ENCODE data around the gene ICAM4. TPM values are rescaled to one million over a fixed set of nuclear protein-coding genes. Genes with fewer than 3 reads are reported as not detected.

The ICAM4 gene
- total and polyA plus RNA-seq, 5 donors from 2014 or later = 0.20 to 0.67 (median 0.44) TPM

DNA sequence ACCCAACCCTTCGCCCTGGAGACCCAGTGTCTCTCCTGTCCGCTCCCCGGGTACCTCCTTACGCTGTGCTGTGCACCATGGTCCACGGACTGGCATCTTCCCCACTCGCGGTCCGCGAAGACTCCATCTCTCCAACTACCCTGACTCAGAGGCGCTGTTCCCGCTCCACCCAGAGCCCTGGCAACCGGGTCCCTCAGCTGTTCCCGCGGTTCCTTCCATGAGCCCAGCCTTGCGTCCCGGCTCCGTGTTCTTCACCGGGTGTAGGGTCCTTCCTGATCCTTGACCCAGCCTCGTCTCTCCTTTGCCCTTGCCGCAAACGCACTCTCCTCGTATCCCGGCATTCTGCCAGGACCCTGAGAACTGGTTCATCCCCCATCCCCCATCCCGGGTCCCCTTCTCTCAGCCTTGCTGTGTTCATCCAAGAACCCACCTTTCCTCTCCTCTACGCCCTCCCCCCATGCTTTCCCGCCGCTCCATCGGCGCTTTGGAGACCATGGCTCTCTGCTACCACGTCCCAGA is 3.7 kb downstream of the ICAM4 start:
- peaks cover 90% of the 10 kb centered on the region for H3K4me1 ChIP-seq (ENCODE audit: control insufficient read depth, insufficient read depth, low read length, poor library complexity, severe bottlenecking)
- H3K36me3 ChIP-seq (ENCODE audit: control insufficient read depth, insufficient read depth, low read length) = peaks cover 2% of the 10 kb centered on the region
- H3K27me3 ChIP-seq (ENCODE audit: control insufficient read depth, insufficient read depth, low read length) = peaks cover 8% of the 10 kb centered on the region
- Mint-ChIP-seq H3K4me3 (peak overlapping the region; percentile 82 to 90 (median 86)), H3K9me3 (peaks cover 0 to 4% (median 0%) of the 10 kb centered on the region in 7 donors), H3K4me1 (peaks cover 0 to 84% (median 27%) of the 10 kb centered on the region in 4 donors), H3K27ac (peak overlapping the region in 1 of 3 donors; percentile 55), H3K27me3 (peaks cover 78% of the 10 kb centered on the region), H3K36me3 (peaks cover 7% of the 10 kb centered on the region)
- no peak for ATAC-seq (ENCODE audit: low read depth in 2 of 2)
- no peaks in the 10 kb centered on the region for H3K9me3 ChIP-seq (ENCODE audit: control insufficient read depth in 2 of 2, low read length in 2 of 2)
- no peak overlapping the region for H3K27ac ChIP-seq (ENCODE audit: insufficient read depth, low read length, poor library complexity, severe bottlenecking)
- DNase-seq = no peak
- no peak overlapping the region for H3K4me3 ChIP-seq (ENCODE audit: low read depth, low read length)

- ATAC-seq (ENCODE audit: low read depth in 2 of 2) (peak in 1 of 2 donors; percentile 14), DNase-seq (peak; percentile 40 to 57 (median 53))
- no peak overlapping the region for H3K4me3 ChIP-seq (ENCODE audit: low read depth, low read length)
- no peaks in the 10 kb centered on the region for H3K9me3 ChIP-seq (ENCODE audit: control insufficient read depth in 2 of 2, low read length in 2 of 2)
- peaks cover 96% of the 10 kb centered on the region for H3K4me1 ChIP-seq (ENCODE audit: control insufficient read depth, insufficient read depth, low read length, poor library complexity, severe bottlenecking)
- no peak overlapping the region for H3K27ac ChIP-seq (ENCODE audit: insufficient read depth, low read length, poor library complexity, severe bottlenecking)
- Mint-ChIP-seq H3K4me3 (peak overlapping the region; percentile 82 to 90 (median 86)), H3K4me1 (peaks cover 0 to 84% (median 31%) of the 10 kb centered on the region in 4 donors), H3K36me3 (peaks cover 1% of the 10 kb centered on the region), H3K27ac (no peak overlapping the region), H3K9me3 (peaks cover 0 to 4% (median 0%) of the 10 kb centered on the region in 7 donors), H3K27me3 (peaks cover 84% of the 10 kb centered on the region)
- H3K27me3 ChIP-seq (ENCODE audit: control insufficient read depth, insufficient read depth, low read length) = peaks cover 8% of the 10 kb centered on the region
- no peaks in the 10 kb centered on the region for H3K36me3 ChIP-seq (ENCODE audit: control insufficient read depth, insufficient read depth, low read length)
Observed at GRCh38 chr19:10290876-10291553, 4.3 kb downstream of the ICAM4 start.

DNA sequence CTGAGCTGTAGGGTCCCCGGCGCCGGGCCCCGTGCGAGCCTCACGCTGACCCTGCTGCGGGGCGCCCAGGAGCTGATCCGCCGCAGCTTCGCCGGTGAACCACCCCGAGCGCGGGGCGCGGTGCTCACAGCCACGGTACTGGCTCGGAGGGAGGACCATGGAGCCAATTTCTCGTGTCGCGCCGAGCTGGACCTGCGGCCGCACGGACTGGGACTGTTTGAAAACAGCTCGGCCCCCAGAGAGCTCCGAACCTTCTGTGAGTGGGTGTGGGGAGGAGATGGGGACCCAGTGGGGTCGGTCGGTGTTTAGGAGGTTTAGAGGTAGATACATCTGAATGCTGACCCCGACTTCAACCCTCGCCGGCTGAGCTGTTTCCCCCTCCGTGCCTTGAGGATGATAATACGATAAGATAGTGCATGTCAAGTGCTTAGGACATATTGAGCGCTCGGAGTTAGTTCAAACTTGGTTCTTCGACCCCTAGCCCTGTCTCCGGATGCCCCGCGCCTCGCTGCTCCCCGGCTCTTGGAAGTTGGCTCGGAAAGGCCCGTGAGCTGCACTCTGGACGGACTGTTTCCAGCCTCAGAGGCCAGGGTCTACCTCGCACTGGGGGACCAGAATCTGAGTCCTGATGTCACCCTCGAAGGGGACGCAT is 4.9 kb downstream of the ICAM4 start:
- H3K27me3 ChIP-seq (ENCODE audit: control insufficient read depth, insufficient read depth, low read length) = peaks cover 8% of the 10 kb centered on the region
- H3K36me3 ChIP-seq (ENCODE audit: control insufficient read depth, insufficient read depth, low read length) = no peaks in the 10 kb centered on the region
- DNase-seq (peak in 1 of 3 donors; percentile 39), ATAC-seq (ENCODE audit: low read depth in 2 of 2) (no peak)
- Mint-ChIP-seq H3K27ac (no peak overlapping the region), H3K4me1 (peaks cover 0 to 78% (median 27%) of the 10 kb centered on the region in 4 donors), H3K4me3 (peak overlapping the region; percentile 82 to 90 (median 86)), H3K9me3 (peaks cover 0 to 4% (median 0%) of the 10 kb centered on the region in 7 donors), H3K27me3 (peaks cover 84% of the 10 kb centered on the region), H3K36me3 (no peaks in the 10 kb centered on the region)
- H3K4me3 ChIP-seq (ENCODE audit: low read depth, low read length) = peak overlapping the region; percentile 32
- no peak overlapping the region for H3K27ac ChIP-seq (ENCODE audit: insufficient read depth, low read length, poor library complexity, severe bottlenecking)
- H3K9me3 ChIP-seq (ENCODE audit: control insufficient read depth in 2 of 2, low read length in 2 of 2) = no peaks in the 10 kb centered on the region
- peaks cover 94% of the 10 kb centered on the region for H3K4me1 ChIP-seq (ENCODE audit: control insufficient read depth, insufficient read depth, low read length, poor library complexity, severe bottlenecking)

DNA sequence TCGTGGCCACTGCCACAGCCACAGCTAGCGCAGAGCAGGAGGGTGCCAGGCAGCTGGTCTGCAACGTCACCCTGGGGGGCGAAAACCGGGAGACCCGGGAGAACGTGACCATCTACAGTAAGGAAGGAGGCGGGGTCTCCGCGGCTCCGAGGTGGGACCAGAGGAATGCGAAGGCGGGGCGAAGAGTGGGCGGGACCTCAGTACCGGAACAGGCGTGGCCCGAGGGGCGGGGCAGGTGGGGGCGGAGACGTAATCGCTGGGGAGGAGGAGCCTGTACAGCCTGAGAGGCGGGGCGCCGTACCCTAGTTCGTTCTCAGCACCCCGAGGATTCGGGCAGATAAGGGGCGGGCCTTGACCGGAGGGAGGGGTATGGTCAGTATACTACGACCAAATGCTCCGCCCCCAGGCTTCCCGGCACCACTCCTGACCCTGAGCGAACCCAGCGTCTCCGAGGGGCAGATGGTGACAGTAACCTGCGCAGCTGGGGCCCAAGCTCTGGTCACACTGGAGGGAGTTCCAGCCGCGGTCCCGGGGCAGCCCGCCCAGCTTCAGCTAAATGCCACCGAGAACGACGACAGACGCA is 5.5 kb downstream of the ICAM4 start:
- H3K4me3 ChIP-seq (ENCODE audit: low read depth, low read length) = peak overlapping the region; percentile 32
- Mint-ChIP-seq H3K4me1 (peaks cover 0 to 73% (median 27%) of the 10 kb centered on the region in 4 donors), H3K9me3 (peaks cover 0 to 4% (median 0%) of the 10 kb centered on the region in 7 donors), H3K27ac (no peak overlapping the region), H3K36me3 (no peaks in the 10 kb centered on the region), H3K4me3 (peak overlapping the region; percentile 82 to 90 (median 86)), H3K27me3 (peaks cover 82% of the 10 kb centered on the region)
- peaks cover 8% of the 10 kb centered on the region for H3K27me3 ChIP-seq (ENCODE audit: control insufficient read depth, insufficient read depth, low read length)
- peaks cover 88% of the 10 kb centered on the region for H3K4me1 ChIP-seq (ENCODE audit: control insufficient read depth, insufficient read depth, low read length, poor library complexity, severe bottlenecking)
- DNase-seq (peak; percentile 57 to 64 (median 60)), ATAC-seq (ENCODE audit: low read depth in 2 of 2) (peak; percentile 38 to 40)
- no peak overlapping the region for H3K27ac ChIP-seq (ENCODE audit: insufficient read depth, low read length, poor library complexity, severe bottlenecking)
- no peaks in the 10 kb centered on the region for H3K9me3 ChIP-seq (ENCODE audit: control insufficient read depth in 2 of 2, low read length in 2 of 2)
- no peaks in the 10 kb centered on the region for H3K36me3 ChIP-seq (ENCODE audit: control insufficient read depth, insufficient read depth, low read length)

DNA sequence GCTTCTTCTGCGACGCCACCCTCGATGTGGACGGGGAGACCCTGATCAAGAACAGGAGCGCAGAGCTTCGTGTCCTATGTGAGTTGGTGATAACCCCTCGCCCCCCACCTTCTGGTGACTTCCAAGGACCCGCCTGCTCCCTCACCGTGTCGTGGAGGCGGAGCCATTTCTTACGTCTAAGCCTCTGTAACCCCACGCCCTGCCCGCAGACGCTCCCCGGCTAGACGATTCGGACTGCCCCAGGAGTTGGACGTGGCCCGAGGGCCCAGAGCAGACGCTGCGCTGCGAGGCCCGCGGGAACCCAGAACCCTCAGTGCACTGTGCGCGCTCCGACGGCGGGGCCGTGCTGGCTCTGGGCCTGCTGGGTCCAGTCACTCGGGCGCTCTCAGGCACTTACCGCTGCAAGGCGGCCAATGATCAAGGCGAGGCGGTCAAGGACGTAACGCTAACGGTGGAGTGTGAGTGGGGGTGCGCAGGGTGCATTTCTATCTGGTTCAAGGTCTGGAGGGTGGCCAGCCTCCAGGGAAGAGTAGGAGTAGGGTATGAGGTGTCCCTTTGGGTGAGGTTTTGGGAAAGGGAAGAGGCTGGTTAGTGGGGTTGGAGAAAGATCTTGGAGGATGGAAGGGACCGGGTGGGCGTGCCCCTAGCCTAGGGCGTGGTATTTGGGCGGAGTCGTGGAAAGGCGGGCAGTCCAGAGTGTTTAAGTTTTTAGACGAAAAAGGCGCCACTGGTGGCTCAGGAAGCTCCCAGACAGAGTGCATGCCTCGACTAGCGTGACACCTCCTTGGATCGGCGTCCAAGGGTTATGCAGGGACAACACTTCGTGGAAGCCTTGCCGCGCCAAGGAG is 6.3 kb downstream of the ICAM4 start:
- Mint-ChIP-seq H3K36me3 (no peaks in the 10 kb centered on the region), H3K27ac (peak overlapping the region in 2 of 3 donors; percentile 49 to 58), H3K27me3 (peaks cover 75% of the 10 kb centered on the region), H3K9me3 (peaks cover 0 to 4% (median 0%) of the 10 kb centered on the region in 7 donors), H3K4me1 (peaks cover 0 to 66% (median 23%) of the 10 kb centered on the region in 4 donors), H3K4me3 (peak overlapping the region; percentile 82 to 90 (median 86))
- Histone ChIP-seq H3K27ac (ENCODE audit: insufficient read depth, low read length, poor library complexity, severe bottlenecking) (no peak overlapping the region), H3K9me3 (ENCODE audit: control insufficient read depth in 2 of 2, low read length in 2 of 2) (no peaks in the 10 kb centered on the region), H3K4me3 (ENCODE audit: low read depth, low read length) (no peak overlapping the region), H3K4me1 (ENCODE audit: control insufficient read depth, insufficient read depth, low read length, poor library complexity, severe bottlenecking) (peaks cover 81% of the 10 kb centered on the region), H3K27me3 (ENCODE audit: control insufficient read depth, insufficient read depth, low read length) (peaks cover 5% of the 10 kb centered on the region), H3K36me3 (ENCODE audit: control insufficient read depth, insufficient read depth, low read length) (no peaks in the 10 kb centered on the region)
- no peak for DNase-seq
- ATAC-seq (ENCODE audit: low read depth in 2 of 2) = no peak

DNA sequence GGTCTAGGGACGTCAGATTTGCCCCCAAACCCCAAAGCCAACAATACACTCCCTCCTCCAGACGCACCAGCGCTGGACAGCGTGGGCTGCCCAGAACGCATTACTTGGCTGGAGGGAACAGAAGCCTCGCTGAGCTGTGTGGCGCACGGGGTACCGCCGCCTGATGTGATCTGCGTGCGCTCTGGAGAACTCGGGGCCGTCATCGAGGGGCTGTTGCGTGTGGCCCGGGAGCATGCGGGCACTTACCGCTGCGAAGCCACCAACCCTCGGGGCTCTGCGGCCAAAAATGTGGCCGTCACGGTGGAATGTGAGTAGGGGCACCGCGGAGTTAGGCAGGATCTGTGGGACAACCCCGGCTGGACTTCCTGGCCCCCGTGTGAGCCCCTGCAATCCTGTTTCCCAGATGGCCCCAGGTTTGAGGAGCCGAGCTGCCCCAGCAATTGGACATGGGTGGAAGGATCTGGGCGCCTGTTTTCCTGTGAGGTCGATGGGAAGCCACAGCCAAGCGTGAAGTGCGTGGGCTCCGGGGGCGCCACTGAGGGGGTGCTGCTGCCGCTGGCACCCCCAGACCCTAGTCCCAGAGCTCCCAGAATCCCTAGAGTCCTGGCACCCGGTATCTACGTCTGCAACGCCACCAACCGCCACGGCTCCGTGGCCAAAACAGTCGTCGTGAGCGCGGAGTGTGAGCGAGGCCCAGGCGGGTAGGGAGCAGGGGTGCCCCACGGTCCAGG is 7.0 kb downstream of the ICAM4 start:
- no peak for DNase-seq
- H3K36me3 Mint-ChIP-seq = no peaks in the 10 kb centered on the region
- H3K27me3 Mint-ChIP-seq = peaks cover 68% of the 10 kb centered on the region
- H3K4me3 Mint-ChIP-seq = peak overlapping the region; percentile 4 to 87 (median 79)
- no peak overlapping the region for H3K27ac Mint-ChIP-seq
- peaks cover 0 to 61% (median 20%) of the 10 kb centered on the region in 4 donors for H3K4me1 Mint-ChIP-seq
- no peak for ATAC-seq (ENCODE audit: low read depth in 2 of 2)
- Histone ChIP-seq H3K4me3 (ENCODE audit: low read depth, low read length) (no peak overlapping the region), H3K27ac (ENCODE audit: insufficient read depth, low read length, poor library complexity, severe bottlenecking) (no peak overlapping the region), H3K9me3 (ENCODE audit: control insufficient read depth in 2 of 2, low read length in 2 of 2) (no peaks in the 10 kb centered on the region), H3K27me3 (ENCODE audit: control insufficient read depth, insufficient read depth, low read length) (no peaks in the 10 kb centered on the region), H3K36me3 (ENCODE audit: control insufficient read depth, insufficient read depth, low read length) (no peaks in the 10 kb centered on the region), H3K4me1 (ENCODE audit: control insufficient read depth, insufficient read depth, low read length, poor library complexity, severe bottlenecking) (peaks cover 73% of the 10 kb centered on the region)
- peaks cover 0 to 4% (median 0%) of the 10 kb centered on the region in 7 donors for H3K9me3 Mint-ChIP-seq

Measured in CD4-positive, CD25-positive, alpha-beta regulatory T cell (primary cell).